Loucy (cell line): Measurements from ENCODE around the gene CYP17A1.

ENCODE experiments used
- EZH2phosphoT487 ChIP-seq: fragments of 200-600 bp; IDR thresholded peaks from 2 replicates; pipeline ENCODE4 v1.6.1; 2018; ENCODE audit warnings: antibody characterized with exemption, mild to moderate bottlenecking, moderate library complexity, borderline replicate concordance
- TF ChIP-seq, protein P1 (sequence below): fragments of 200-600 bp; sonication (generic); conservative IDR thresholded peaks from 2 replicates; pipeline ENCODE4 v1.5.1; 2014; ENCODE audit warnings: mild to moderate bottlenecking, antibody characterized with exemption, low read length

DNA sequence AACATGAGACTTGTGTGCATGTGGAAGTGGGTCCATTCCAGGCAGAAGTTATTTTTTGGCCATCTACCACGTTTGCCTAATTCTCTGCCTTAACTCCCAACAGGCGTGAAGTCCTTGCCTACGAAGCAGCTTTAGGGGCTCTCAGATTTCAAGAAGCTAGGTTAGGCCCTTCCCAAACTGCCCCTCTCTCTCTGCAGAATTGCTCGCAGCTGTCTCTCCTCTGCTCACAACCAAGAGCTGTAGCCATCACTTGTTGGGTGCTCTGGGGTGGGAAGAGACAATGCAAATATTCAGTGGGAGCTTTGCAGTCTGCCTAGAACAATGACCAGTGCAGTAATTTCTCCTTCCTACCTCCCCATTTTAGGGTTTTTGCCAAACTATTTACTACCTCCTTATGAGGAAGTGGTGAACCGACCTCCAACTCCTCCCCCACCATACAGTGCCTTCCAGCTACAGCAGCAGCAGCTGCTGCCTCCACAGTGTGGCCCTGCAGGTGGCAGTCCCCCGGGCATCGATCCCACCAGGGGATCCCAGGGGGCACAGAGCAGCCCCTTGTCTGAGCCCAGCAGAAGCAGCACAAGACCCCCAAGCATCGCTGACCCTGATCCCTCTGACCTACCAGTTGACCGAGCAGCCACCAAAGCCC lies 24.9 kb downstream of the CYP17A1 start:
- TF ChIP-seq, protein P1, sequence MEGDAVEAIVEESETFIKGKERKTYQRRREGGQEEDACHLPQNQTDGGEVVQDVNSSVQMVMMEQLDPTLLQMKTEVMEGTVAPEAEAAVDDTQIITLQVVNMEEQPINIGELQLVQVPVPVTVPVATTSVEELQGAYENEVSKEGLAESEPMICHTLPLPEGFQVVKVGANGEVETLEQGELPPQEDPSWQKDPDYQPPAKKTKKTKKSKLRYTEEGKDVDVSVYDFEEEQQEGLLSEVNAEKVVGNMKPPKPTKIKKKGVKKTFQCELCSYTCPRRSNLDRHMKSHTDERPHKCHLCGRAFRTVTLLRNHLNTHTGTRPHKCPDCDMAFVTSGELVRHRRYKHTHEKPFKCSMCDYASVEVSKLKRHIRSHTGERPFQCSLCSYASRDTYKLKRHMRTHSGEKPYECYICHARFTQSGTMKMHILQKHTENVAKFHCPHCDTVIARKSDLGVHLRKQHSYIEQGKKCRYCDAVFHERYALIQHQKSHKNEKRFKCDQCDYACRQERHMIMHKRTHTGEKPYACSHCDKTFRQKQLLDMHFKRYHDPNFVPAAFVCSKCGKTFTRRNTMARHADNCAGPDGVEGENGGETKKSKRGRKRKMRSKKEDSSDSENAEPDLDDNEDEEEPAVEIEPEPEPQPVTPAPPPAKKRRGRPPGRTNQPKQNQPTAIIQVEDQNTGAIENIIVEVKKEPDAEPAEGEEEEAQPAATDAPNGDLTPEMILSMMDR: peak; percentile 42
- no peak for TF ChIP-seq EZH2phosphoT487
